ENCODE data around the gene LGALS8.
"Not testable (repeated sequence)": the region's sequence is repeated elsewhere in the genome, so short reads cannot be mapped to it uniquely, and the experiment has no call there.

Gene LGALS8

DNA sequence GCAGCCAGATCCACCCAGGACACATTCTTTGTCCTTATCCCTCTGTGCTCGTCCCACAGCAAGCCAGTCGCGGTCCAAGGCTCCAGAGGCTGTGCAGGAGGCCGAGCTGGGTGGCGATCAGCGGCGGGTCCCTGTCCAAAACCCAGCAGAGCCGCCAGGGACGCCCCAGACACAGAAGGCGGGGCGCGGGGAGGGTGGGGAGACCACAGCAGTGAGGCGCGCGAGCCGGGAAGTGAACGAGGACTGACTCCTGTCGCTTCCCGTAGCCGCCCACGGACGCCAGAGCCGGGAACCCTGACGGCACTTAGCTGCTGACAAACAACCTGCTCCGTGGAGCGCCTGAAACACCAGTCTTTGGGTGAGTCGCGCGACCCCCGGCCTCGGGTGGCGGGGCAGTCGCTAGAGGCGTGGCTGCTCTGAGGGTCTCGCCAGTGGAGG, at the start of gene LGALS8:
TSS of gene LGALS8 (plus strand) at position 279 of the 438 bp plus-strand sequence. CDS start 2,089 bp downstream, outside the sequence.
- no peak for DNase-seq

DNA sequence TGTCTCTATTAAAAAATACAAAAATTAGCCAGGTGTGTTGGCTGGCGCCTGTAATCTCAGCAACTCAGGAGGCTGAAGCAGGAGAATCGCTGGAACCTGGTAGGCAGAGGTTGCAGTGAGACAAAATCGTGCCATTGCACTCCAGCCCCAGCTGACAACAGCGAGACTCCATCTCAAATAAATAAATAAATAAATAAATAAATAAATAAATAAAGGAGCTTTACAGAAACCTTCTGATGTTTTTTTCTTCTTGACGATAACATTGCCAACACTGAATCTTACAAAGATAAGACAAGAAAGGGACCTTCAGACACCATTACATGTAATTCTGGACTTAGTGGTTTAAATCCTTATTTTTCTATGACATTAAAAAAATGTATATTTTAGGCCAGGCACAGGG, 47.8 kb upstream of the LGALS8 start:
- no peak for DNase-seq

DNA sequence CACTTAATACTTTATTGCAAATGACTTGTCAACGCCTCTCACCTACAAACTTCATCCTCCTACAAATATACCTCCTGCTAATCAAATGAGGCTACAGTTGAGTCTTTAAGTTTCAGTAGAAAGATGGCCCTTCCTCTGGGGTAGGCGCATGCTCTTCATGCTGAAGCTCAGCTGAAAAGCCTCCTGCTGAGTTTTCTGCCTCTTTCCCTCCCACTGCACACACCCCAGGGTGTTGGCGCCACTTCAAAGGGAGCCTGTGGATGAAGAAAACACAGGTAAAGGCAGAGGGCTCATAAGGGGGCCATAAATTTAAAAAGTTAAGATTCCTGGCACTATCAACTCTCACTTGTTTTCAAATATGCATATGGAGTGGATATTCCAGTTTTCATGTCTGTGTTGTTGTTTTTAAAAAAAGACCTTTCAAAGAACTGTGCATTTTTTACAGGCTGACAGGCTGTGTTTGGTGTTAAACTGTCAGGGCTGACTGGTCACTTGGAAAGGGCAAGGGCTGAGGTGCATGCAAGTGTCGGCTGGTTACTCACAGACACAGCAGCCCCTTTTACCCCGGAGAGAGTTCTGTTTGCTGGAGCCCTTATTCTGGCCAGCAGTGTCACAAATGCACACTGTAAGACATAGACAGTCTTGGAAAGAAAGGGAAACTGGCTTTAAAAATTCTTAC, 42.9 kb upstream of the LGALS8 start:
- no peak for DNase-seq

DNA sequence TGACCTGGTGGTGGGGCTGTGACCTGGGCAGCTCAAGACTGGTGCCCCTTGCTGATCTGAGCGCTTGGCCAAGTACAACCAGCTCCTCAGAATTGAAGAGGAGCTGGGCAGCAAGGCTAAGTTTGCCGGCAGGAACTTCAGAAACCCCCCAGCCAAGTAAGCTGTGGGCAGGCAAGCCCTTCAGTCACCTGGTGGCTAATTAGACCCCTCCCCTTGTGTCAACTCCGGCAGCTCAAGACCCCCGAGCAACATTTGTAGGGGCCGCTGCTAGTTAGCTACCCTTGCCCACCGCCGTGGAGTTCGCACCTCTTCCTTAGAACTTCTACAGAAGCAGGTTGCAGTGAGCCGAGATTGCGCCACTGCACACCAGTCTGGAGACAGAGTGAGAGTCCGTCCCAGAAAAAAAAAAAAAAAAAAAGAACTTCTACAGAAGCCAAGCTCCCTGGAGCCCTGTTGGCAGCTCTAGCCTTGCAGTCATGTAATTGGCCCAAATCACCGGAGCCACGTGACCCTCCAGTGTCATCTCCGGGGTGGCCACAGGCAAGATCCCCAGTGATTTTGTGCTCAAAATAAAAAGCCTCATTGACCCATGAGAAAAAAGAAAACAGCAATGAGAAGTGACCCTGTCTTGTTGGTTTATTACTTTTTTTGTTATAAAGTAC, 39.3 kb upstream of the LGALS8 start:
- no peak for DNase-seq

DNA sequence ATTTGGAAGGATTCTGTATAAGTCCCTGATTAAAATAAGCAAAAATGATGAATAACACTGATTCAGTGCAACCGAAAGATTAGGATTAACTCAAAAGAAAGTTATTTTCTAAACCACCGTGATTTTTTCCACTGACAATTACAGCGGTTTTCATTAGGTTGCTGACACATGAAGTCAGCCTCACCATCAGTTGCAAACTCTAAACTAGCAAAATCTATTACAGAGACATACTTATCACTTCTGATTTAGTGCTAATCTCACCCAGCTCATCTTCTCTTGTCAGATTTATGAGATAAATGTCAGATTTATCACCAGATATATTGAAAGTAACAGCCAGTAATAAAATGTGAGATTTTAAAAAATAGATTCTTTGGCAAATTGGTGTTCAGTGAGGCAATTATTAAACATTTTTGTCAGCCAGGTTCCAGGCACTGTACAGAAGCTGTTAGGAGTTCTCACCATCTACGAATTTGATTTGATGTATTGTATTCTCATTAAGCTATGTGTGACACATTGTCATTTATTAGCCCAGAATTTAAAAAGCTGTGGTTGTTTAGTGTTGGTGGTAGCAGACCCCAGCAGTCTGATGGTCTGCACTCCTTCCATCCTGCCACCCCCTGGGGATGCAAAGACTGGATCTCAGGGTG, 37.3 kb upstream of the LGALS8 start:
- DNase-seq = no peak

DNA sequence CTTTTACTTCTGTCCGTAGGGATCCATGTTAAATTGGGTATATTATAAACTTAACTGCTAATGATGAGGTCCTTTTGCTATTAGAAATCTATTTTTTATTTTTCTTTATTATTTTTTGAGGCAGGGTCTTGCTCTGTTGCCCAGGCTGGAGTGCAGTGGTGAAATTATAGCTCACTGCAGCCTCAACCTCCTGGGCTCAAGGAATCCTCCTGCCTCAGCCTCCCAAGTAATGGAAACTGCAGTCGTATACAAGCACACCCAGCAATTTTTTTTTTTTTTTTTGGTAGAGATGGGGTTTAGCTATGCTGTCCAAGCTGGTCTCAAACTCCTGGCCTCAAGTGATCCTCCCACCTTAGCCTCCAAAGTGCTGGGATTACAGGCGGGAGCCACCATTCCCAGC, 34.6 kb upstream of the LGALS8 start:
- not testable (repeated sequence) for DNase-seq

DNA sequence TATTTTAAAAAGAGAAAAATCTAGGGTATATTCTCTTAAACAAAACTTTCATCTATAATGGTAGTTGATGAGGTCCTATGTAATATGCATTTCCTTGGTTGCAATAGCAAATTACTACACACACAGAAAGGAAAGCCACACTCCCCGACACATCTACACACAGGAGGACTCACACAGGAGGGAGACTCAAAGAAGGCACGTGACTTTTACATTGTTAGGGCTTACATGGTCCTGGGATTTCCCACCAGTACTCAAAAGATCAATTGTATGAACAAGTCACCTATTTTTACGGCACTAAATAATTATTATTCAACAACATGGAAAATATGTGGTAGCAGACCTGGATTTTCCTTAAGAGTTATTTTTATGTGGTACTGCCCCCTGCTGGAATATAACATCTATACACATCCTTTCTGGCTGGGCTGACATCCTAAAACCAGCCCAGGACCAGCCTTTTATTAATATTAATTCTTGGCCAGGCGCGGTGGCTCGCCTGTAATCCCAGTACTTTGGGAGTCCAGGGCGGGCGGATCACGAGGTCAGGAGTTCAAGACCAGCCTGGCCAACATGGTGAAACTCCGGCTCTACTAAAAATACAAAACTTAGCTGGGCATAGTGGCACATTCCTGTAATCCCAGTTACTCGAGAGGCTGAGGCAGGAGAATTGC, 33.9 kb upstream of the LGALS8 start:
- DNase-seq = no peak

DNA sequence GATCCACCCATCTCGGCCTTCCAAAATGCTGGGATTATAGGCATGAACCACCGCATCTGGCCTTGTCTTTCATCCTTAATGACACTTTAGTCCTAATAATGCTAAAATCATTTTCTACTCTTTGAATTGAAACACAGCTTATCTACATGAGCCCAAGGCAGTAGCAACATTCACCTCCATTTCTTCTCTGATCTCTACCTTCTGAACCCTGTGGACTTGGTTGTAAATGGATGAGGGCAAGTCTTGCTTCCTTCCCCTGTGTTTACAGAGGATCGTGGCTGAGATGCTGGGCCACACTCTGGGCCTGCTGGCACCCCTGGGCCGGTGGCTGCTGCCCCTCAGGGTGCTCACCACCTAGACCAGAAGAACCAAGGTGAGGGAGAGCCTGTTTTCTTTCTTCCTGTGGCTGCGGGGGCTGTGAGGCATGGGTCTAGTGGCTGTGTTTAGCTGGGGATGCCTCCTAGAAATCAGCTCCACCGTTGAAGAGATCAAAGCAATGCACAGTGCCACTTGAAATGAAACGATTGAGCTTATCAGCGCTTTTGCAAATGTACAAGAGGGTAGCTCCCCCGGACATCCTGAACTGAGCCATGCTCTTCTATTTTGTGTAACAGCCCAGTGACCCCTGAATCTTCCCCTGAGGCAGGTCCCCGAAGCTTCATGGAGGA, 32.2 kb upstream of the LGALS8 start:
- no peak for DNase-seq

DNA sequence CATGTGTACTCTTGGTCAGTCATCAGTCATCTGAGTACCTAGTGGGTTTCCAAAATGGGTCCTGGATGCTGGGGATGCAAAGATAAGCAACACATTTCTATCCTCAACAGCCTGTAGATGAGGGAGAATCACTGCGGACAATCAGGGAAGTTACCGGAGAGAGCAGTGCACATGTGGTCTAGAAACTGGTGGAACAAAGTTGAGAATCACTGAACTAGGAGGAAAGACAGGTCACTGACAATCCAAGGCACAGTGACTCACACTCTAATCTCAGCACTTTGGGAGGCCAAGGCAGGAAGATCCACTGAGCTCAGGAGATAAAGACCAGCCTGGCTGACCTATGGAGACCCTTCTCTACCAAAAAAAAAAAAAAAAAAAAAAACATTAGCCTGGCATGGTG, 31.4 kb upstream of the LGALS8 start:
- DNase-seq = no peak

DNA sequence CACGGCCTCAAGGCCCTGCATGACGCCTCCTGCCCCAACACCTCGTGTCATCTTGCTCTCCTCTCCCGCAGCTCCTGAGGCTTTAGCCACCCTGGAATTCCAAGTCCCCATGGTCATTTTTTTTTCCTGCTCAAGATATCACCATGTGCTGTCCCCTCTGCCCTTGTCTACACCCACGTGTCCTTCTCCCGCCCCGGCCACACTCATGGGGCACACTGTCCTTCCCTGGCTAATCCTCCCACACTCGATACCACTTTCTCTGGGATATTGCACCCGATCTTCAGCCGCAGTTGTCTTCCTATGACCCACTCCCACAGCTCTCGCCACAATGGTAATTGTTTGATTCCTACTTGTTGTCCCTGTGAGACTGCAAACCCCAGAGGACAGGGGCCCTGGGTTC, 29.7 kb upstream of the LGALS8 start:
- DNase-seq = no peak

DNA sequence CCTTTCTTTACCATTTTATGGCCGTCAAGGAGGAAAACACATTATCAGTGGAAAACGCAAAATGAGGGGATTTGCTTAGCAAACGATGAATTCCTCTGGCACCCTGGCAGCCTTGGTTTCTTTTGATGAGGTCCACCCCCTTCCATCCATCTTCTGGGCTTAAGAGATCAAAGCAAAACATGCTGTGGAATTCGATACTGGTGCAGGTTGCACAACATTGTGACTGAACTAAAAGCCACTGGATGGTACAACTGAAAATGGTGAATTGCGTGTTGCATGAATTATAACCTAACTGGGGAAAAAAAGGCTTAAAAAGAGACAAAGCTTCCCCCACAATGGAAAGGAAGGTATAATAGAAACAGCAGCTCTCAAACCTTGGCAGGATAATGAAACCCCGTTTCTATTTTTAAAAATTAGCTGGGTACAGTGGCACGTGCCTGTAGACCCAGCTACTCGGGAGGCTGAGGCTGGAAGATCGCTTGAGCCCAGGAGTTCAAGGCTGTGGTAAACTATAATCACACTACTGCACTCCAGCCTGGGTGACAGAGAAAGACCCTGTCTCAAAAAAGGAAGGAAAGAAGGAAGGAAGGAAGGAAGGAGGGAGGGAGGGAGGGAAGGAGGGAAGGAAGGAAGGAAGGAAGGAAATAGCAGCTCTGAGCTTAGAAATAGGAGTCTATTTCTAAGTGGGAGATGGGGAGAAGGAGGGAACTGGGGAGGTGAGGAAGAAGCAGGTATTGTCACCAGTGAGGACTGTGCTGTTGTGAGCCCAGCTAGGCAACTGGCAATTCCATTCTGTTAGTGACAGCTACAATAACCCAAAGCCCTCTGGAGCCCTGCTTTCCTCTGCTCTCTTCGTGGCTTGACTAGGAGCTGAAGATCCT, 29.0 kb upstream of the LGALS8 start:
- no peak for DNase-seq

DNA sequence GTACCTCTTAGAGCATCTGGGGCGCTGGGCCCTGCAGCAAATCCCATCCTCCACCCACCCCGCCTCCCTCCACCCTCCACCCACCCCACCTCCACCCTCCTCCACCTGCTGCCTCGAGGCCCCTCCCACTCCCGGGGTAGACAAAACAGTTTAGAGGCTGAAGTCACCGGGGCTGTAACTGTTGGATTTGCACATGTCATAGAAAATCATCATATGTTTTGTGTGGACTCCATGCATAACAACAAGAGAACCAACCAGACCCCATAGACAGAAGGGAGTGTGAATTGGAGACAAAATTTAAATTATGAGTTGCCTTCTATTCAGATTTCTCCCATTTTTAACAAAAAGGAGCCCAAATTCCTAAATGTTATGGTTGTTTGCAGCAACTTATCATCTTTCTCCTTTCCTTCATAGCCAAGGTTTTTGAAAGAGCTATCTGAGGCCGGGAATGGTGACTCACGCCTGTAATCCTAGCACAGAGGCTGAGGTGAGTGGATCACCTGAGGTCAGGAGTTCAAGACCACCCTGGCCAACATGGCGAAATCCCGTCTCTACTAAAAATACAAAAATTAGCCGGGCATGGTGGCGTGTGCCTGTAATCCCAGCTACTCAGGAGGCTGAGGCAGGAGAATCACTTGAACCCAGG, 28.2 kb upstream of the LGALS8 start:
- no peak for DNase-seq

DNA sequence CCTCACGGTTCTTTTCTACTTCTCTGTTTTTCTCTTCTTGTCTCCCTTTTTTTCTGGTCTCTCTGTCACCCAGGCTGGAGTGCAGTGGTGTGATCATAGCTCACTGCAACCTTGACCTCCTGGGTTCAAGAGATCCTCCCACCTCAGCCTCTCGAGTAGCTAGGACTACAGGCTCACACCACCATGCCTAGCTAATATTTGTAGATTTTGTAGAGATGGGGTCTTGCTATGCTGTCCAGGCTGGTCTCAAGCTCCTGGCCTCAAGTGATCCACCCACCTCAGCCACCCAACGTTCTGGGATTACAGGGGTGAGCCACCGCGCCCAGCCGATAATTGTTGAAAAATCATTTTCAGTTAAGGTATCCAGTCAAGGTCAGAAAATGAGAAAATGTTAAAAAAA, 25.9 kb upstream of the LGALS8 start:
- no peak for DNase-seq

DNA sequence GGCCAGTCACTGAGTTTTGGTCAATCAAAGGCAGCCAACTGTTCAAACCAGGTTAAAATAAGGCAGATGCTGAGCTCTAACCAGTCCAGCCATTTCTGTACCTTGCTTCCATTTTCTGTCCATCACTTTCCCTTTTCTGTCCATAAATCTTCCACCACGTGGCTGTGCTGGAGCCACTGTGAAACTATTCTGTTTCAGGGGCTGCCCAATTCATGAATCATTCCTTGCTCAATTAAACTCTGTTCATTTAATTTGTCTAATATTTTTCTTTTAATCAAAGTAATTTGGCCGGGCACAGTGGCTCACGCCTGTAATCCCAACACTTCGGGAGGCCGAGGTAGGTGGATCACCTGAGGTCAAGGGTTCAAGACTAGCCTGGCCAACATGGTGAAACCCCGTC, 22.7 kb upstream of the LGALS8 start:
- DNase-seq = no peak

DNA sequence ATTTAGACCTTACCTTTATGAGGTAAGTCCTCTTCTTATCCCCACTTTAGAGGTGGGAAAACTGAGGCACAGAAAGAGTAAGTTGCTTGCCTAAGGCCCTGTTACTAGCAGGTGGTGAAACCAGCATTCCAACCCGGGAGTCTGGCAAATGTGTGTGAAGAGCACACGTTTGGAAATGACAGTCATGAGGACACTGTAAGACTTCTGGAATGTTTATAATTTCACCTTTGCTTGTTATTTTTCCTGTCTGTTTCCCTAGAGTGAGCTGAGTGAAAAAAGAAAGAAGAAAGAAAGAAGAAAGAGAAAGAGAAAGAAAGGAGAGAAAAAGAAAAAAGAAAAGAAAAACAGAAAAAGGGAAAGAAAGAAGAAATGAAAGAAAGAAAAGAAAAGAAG, 21.2 kb upstream of the LGALS8 start:
- DNase-seq = no peak

DNA sequence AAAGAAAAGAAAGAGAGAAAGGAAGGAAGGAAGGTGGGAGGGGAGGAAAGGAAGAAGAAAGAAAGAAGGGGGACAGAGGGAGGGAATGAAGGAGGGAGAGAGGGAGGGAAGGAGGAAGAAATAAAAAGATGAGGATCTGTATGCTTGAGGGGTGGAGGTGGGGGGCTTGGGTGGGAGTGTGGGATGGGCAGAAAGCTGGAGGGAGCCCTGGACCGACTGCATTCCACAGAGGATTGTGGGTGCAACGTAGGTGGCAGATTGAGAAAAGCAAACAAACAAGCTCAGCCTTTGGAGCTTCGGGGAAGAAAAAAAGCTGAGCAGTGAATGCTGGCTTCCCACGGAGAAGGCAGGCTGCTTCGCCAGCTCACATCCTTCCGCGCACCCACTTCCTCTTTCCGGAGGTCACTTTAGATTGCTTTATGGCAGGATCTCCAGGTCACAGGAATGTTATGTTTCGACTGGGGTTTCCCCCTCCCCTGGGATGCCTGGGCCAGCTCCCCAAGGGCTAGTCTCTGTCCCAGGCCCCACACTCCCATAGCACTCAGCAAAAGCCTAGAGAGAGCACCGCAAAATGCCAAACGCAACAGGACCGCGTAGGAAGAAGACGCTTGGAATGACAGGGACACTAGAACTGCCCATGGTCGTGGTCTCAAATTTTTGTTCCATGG, 20.7 kb upstream of the LGALS8 start:
- DNase-seq = no peak

DNA sequence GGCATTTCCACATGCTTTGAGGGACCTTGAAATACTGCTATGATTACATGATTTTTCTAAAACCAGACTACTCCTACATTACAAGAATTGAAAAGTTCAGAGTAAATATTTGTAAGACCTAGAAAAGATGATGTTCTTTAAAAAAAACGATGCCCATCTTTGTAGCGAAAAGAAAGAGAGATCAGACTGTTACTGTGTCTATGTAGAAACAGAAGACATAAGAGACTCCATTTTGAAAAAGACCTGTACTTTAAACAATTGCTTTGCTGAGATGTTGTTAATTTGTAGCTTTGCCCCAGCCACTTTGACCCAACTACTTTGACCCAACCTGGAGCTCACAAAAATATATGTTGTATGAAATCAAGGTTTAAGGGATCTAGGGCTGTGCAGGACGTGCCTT, 19.4 kb upstream of the LGALS8 start:
- not testable (repeated sequence) for DNase-seq

DNA sequence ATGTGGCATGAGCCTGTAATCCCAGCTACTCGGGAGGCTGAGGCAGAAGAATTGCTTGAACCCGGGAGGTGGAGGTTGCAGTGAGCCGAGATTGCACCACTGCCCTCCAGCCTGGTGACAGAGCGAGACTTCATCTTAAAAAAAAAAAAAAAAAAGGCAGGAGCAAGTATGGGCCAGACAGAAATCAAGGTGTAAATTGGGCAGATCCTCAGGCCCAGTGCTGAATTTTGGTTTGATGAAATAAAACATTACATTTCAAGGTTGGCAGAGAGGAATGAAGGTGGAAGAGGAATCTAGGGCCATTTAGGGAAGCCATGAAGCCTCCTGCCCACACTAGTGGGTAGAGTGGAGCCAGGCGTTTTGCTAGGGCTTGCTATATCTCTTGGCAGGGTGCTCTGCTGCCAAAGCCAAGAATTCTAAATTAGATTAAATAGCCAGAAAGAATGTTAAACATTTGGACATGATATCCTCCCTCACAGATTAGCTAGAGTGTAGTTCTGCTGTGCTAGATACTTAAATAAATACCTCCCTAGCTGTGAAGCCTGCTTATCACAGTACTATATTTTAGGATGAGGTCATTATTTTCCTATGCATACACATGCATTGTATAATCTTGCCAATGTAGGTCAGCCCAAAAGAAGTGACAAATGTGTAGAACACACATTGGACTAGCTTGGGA, 16.6 kb upstream of the LGALS8 start:
- no peak for DNase-seq

DNA sequence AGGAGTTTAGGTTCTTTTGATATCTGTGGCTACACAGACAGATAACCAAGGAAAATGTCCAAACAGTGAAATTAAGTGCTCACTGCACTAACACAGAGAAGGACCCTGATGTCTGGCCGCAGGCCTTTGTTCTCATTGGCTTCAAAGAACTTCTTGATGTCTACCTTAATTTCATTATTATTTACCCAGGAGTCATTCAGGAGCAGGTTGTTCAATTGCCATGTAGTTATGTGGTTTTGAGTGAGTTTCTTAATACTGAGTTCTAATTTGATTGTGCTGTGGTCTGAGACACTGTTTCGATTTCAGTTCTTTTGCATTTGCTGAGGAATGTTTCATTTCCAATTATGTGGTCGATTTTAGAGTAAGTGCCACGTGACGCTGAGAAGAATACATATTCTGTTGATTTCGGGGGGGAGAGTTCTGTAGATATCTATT, 15.2 kb upstream of the LGALS8 start:
- no peak for DNase-seq

DNA sequence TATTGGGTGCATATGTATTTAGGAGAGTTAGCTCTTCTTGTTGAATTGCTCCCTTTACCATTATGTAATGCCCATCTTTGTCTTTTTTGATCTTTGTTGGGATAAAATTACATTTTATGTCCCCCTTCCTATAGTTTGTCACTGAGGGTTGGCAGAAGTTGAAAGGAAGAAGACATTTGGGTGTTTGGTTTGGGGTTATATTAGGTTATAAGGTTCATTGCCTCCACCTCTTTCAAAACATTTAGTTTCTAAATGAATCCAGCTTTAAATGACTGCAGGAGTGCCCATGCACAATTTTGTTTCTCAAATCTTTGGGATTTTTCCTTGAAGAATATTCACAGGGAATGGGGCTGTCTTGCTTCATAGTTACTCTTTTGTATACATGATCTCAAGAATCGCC, 14.6 kb upstream of the LGALS8 start:
- no peak for DNase-seq
